ENCODE measurements around the gene GLI3. TPM values are rescaled to one million over a fixed set of nuclear protein-coding genes. Genes with fewer than 3 reads are reported as not detected.

Gene GLI3
- total RNA-seq, 1 donor from 2014 or later = 7.3 TPM

DNA sequence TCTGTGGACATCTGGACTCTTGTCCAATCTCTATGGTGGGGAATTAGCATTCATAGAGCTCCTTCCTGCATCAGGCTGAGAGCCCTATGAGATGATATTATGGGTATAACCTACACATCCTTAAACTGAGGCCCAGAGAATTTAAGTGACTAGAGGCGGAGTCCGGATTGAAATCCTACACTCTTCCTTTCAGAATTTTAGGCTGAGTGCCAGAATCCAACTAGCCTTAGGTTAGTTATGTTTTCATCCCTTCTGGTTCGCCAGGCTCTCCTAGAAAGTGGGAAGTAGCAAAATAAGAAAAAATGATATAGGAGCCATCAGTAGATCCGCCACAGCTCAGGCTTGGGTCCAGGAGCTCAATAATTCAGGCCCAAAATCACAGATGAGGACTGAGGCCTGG is 212.5 kb downstream of the GLI3 start:
- H3K36me3 ChIP-seq (ENCODE audit: control insufficient read depth, insufficient read depth, low read length) = peaks cover 2% of the 10 kb centered on the region

DNA sequence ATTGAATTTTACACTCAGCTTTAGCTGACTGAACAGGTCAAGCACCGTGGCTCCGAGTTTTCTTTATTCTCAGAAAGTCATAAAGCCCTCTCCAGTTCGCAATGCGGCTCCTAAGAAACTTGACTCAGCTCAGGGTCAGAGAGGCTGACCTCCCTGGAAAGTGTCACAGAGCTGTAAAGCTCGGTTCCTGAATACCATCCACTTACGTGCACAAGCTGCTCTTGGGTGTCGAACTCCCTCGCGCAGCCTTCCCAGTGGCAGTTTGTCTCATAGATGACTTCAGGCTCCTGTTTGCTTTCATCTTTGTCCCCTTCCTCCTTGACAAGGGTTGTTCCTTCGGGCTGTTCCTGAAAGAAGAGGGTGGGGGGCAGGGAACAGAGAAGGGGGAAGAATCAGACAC is 213.7 kb downstream of the GLI3 start:
- no peak for DNase-seq (ENCODE audit: low read depth)
- Histone ChIP-seq H3K4me3 (ENCODE audit: low read depth, low read length) (no peak overlapping the region), H3K27me3 (ENCODE audit: control insufficient read depth, insufficient read depth, low read length) (no peaks in the 10 kb centered on the region), H3K36me3 (ENCODE audit: control insufficient read depth, insufficient read depth, low read length) (peaks cover 2% of the 10 kb centered on the region)
- TF ChIP-seq, protein P1, sequence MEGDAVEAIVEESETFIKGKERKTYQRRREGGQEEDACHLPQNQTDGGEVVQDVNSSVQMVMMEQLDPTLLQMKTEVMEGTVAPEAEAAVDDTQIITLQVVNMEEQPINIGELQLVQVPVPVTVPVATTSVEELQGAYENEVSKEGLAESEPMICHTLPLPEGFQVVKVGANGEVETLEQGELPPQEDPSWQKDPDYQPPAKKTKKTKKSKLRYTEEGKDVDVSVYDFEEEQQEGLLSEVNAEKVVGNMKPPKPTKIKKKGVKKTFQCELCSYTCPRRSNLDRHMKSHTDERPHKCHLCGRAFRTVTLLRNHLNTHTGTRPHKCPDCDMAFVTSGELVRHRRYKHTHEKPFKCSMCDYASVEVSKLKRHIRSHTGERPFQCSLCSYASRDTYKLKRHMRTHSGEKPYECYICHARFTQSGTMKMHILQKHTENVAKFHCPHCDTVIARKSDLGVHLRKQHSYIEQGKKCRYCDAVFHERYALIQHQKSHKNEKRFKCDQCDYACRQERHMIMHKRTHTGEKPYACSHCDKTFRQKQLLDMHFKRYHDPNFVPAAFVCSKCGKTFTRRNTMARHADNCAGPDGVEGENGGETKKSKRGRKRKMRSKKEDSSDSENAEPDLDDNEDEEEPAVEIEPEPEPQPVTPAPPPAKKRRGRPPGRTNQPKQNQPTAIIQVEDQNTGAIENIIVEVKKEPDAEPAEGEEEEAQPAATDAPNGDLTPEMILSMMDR (IDR thresholded peaks at IDR 0.05; ENCODE audit: insufficient read depth, low read length, poor library complexity, severe bottlenecking) = no peak

More for the DNA sequence above, 212.5 kb downstream of the GLI3 start:
- TF ChIP-seq, protein P1 (IDR thresholded peaks at IDR 0.05; ENCODE audit: insufficient read depth, low read length, poor library complexity, severe bottlenecking) = no peak
- Histone ChIP-seq H3K4me3 (ENCODE audit: low read depth, low read length) (no peak overlapping the region), H3K27me3 (ENCODE audit: control insufficient read depth, insufficient read depth, low read length) (no peaks in the 10 kb centered on the region)
- DNase-seq (ENCODE audit: low read depth) = no peak

DNA sequence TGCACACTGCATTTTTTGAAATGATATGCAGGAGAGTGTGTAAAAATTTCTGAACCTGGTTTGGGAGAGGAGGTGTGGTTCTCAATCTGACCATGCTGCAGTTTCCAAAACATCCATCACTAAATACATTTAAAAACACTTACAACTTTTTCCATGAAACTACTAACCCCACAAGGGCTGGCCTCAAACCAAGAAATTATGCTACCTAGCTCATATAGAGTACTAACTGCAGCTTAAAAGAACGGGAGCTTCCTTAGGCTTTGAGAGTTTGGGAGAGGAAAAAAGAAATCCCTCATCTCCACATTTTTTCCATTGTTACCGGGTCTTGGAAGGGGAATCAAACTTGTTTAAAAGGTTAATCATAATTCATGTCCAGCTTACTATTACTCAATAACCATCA is 214.2 kb downstream of the GLI3 start:
- no peak for DNase-seq (ENCODE audit: low read depth)
- Histone ChIP-seq H3K36me3 (ENCODE audit: control insufficient read depth, insufficient read depth, low read length) (peaks cover 2% of the 10 kb centered on the region), H3K4me3 (ENCODE audit: low read depth, low read length) (no peak overlapping the region), H3K27me3 (ENCODE audit: control insufficient read depth, insufficient read depth, low read length) (no peaks in the 10 kb centered on the region)
- TF ChIP-seq, protein P1 (IDR thresholded peaks at IDR 0.05; ENCODE audit: insufficient read depth, low read length, poor library complexity, severe bottlenecking) = no peak

DNA sequence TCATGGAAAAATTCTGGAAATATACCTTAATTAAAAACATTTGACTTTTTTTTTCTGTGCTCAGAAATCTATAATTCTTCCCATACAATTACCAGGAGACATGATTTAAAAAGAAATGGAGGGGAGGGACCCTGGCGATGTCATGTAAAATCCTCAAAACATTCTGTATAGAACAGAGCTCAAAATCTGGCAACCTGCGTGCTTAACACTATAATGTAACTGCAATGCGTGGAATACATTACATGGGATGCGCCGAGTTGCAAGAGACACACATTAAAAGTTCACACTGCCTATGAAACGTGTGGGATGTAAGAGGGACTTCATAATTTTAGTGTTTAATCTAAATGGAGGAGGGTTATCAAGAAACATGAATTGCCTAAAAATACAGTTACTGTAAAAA is 215.0 kb downstream of the GLI3 start:
- Histone ChIP-seq H3K4me3 (ENCODE audit: low read depth, low read length) (no peak overlapping the region), H3K36me3 (ENCODE audit: control insufficient read depth, insufficient read depth, low read length) (peaks cover 2% of the 10 kb centered on the region), H3K27me3 (ENCODE audit: control insufficient read depth, insufficient read depth, low read length) (no peaks in the 10 kb centered on the region)
- TF ChIP-seq, protein P1 (IDR thresholded peaks at IDR 0.05; ENCODE audit: insufficient read depth, low read length, poor library complexity, severe bottlenecking) = no peak
- no peak for DNase-seq (ENCODE audit: low read depth)

DNA sequence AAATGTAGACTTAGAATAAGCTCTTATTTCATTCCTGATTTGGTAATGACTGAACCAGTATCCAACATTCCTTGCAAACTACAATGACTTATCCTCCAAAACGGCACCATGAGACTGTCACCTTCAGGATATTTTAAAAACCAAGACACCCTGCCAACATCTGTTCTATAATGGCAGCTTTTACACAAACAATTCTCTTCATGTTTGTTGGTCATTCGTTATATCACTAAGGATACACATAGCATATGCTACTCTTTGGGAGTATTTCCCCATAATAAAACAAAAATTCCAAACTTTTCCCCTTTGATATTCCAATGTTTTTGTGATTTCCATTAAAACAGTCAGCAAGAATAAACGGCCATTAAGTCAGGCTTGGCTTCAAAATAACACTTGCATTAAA is 215.4 kb downstream of the GLI3 start:
- TF ChIP-seq, protein P1 (IDR thresholded peaks at IDR 0.05; ENCODE audit: insufficient read depth, low read length, poor library complexity, severe bottlenecking) = no peak
- Histone ChIP-seq H3K4me3 (ENCODE audit: low read depth, low read length) (no peak overlapping the region), H3K36me3 (ENCODE audit: control insufficient read depth, insufficient read depth, low read length) (peaks cover 2% of the 10 kb centered on the region), H3K27me3 (ENCODE audit: control insufficient read depth, insufficient read depth, low read length) (no peaks in the 10 kb centered on the region)
- DNase-seq (ENCODE audit: low read depth) = no peak

DNA sequence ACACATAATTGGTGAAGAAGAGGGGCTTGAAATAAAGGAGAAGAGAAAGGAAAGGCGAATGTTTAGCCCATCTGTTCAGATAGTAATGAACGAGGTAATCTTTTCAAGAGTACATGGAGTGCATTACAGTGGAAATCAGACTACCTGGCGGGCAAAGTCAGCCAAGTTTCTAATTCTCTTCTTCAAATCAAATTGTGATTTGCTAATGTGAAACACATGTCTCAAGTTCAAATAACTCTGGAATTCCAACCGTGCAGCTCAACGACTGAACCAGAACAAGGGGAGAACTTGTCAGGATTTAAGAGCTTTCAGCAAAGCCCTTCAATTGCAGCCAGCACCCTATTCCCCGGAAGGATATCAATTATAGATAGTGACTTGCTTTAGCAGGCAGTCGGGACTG is 216.9 kb downstream of the GLI3 start:
- DNase-seq (ENCODE audit: low read depth) = no peak

More for the DNA sequence above, 216.9 kb downstream of the GLI3 start:
- H3K36me3 ChIP-seq (ENCODE audit: control insufficient read depth, insufficient read depth, low read length) = no peaks in the 10 kb centered on the region
- no peak overlapping the region for H3K4me3 ChIP-seq (ENCODE audit: low read depth, low read length)
- TF ChIP-seq, protein P1 (IDR thresholded peaks at IDR 0.05; ENCODE audit: insufficient read depth, low read length, poor library complexity, severe bottlenecking) = no peak
- H3K27me3 ChIP-seq (ENCODE audit: control insufficient read depth, insufficient read depth, low read length) = no peaks in the 10 kb centered on the region
